PC-9 (cell line): ENCODE results near the gene SLC38A8.

Source experiments
- EZH2 ChIP-seq: fragments of 200-600 bp; sonication (generic); IDR thresholded peaks from 2 replicates; pipeline ENCODE4 v1.8.0; 2017; ENCODE audit warnings: antibody characterized with exemption, low read depth
- TF ChIP-seq, protein P1 (sequence below): fragments of 200-600 bp; sonication (generic); conservative IDR thresholded peaks from 2 replicates; pipeline ENCODE4 v1.6.1; 2017; ENCODE audit warnings: mixed run types, antibody characterized with exemption, mild to moderate bottlenecking, moderate library complexity

DNA sequence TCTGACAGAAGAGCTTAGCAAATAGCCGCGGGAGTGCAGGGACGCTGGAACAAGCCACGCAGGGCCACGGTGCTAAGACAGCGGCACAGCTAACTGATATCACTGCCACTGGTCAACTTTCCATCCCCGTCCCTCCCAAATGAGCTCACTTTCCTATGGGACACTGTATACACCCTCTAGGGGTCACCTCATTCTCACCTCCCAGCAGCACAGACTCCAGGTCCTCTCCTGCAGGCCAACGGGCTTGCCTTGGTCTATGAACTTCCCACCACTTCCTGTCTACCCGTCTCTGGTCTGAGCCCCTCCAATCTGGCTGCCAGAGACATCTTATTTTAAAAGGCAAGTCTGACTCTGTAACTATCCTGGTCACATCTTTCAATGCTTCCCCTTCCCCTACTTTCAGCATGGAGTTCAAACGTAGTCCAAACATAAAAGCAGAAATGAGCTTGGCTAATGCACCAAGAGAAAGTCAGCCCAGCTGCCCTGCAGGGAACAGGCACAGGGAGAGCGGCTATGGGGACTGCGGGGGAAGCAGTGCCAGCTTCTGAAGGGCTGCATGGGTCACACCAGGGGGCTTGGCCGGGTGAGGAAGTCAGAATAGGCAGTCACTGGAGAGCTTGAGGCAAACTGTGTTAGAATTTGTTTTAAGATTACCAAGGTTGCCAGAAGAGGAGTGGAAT is 26.3 kb upstream of the SLC38A8 start:
- TF ChIP-seq, protein P1, sequence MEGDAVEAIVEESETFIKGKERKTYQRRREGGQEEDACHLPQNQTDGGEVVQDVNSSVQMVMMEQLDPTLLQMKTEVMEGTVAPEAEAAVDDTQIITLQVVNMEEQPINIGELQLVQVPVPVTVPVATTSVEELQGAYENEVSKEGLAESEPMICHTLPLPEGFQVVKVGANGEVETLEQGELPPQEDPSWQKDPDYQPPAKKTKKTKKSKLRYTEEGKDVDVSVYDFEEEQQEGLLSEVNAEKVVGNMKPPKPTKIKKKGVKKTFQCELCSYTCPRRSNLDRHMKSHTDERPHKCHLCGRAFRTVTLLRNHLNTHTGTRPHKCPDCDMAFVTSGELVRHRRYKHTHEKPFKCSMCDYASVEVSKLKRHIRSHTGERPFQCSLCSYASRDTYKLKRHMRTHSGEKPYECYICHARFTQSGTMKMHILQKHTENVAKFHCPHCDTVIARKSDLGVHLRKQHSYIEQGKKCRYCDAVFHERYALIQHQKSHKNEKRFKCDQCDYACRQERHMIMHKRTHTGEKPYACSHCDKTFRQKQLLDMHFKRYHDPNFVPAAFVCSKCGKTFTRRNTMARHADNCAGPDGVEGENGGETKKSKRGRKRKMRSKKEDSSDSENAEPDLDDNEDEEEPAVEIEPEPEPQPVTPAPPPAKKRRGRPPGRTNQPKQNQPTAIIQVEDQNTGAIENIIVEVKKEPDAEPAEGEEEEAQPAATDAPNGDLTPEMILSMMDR: no peak
- no peak for TF ChIP-seq EZH2
